SHP77 (cell line): ENCODE results near the gene GALNT17.

ENCODE experiments used
- DNase-seq, 2 experiments: peaks; one replicate each; lab custom pipeline; 2025; lab: John Stamatoyannopoulos, UW

GALNT17 gene

DNA sequence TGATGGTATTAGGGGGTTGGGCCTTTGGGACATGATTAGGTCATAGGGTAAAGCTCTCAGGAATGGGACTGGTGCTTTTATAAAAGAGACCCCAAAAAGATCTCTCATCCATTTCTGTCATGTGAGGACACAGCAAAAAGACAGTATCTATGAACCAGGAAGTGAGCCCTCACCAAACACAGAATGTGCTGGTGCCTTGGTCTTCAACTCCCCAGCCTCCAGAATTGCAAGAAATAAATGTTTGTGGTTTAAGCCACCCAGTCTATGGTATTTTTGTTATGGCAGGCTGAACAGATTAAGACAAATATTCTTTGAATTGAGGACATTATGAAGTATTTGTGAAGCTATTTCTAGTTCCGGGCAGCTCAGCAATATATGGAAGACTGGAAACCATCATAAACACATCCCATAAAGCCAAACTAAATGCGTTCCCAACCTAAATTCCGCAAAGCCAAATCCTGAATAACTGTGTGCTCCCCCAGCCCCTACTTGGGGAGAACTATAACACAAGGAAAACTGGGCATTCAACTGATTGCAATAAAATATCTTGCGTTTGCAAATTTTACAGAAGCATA is 153.7 kb downstream of the GALNT17 start:
- no peak for DNase-seq

DNA sequence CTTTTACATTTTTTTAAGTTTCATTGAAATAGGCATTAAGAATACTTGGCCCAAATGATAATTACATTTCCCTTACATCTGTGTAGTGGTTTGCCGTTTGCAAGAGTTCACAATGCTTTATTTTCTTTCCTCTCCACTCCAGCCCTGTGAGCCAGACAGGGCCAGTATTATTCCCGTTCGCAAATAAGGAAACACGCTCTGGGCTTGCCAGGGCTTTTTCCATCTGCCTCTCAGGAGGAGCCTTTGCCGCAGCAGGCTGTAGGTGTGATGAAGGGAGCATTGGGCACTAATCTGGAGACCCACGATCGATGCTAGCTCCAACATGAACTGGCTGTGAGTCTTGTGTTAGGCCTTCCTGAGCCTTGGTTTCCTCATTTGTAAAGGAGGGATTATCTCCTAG is 154.4 kb downstream of the GALNT17 start:
- no peak for DNase-seq

DNA sequence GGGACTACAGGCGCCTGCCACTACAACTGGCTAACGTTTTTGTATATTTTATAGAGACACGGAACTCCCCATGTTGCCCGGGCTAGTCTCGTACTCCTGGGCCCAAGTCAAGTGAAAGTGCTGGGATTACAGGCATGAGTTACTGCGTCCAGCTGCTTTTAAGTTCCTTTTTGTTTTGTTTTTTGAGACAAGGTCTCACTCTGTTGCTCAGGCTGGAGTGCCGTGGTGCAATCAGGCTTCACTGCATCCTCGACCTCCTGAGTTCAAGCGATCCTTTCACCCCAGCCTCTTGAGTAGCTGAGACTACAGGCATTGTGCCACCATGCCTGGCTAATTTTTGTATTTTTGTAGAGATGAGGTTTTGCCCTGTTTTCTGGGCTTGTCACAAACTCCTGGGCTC is 155.0 kb downstream of the GALNT17 start:
- no peak for DNase-seq

DNA sequence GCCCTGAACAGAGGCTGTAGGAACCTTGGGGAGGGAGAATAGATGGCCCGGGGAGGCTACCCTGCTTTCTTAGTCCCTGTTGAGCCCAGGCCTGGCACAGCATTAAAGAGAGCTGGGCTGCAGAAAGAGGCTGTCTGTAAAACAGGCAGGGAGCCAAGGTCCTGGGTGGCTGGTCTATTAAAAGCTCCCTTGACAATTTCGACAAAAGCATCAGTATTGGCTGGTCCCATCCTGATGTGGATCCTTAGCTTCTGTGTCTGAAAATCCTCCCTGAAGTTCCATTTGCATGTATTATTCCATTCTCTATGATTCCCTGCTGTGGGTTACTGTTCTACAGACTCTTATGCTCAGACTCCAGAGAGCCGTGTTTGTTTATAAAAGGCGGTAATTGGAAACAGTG is 158.5 kb downstream of the GALNT17 start:
- no peak for DNase-seq

DNA sequence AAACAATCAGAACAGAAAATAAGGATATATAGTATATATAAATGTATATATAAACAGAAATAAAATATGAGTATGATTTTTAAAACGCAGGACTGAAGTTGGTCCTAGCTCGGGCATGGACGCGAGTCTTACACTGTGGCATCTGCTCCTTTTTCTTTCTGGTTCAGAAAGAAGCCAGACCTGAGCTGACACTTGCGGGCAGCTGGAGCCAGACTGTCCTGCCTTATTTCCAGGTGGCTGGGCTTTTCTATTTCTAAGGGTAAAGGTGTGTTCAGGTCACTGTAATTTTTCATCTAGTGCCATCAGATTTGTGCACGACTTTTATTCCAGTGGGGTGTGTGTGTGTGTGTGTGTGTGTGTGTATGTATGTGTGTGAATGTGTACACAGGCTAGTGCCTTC is 166.4 kb downstream of the GALNT17 start:
- DNase-seq, result no peak

DNA sequence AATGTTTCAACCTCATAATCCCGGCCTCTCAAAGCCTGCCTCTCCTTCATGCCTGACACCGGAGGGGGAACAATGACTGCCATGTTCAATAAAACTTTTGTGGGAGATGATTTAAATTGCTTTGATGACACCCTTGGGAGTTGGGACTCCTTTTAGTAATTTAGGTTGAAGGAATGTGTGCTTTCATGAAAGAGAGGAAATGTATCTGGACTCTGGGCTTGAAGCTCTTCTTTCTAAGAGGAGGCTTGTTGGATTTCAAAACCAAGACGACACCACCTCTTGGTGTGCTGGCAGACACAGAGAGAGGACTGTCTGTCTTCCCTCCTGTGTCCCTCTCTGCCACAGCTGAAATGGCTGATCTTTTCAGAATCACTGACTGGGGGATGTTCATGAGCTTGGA is 168.1 kb downstream of the GALNT17 start:
- no peak for DNase-seq

DNA sequence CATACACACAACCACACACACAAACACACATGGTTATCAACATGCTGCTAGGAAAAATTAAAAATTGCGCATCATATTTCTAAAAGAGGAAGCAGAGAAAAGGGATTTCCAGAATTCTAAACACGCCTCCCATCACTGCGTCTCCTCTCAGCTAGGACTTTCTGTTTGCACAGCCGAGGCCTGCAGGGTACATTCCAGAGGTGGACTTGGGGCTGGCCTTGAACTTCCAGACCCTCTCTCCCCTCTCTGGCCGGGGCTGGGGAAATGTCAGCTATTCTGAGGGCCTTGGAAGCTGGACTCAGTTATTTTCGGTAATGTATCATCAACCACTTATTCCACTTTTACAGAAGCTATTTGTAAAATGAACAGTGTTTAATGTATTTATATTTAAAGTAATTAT is 168.7 kb downstream of the GALNT17 start:
- DNase-seq, result no peak

DNA sequence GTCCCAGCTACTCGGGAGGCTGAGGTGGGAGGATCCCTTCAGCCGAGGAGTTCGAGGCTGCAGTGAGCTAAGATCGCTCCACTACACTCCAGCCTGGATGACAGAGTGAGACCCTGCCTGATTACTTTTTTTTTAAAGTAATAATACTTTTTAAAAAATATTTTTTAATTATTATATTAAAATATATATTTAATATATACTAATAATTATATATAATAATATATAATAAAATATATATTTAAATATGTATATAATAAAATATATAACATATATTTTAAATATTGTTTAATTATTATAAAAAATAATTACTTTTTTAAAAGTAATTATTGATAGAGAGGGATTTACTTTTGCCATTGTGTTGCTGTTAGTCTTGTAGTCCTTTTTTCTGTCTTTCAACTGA is 169.2 kb downstream of the GALNT17 start:
- DNase-seq, result no peak

DNA sequence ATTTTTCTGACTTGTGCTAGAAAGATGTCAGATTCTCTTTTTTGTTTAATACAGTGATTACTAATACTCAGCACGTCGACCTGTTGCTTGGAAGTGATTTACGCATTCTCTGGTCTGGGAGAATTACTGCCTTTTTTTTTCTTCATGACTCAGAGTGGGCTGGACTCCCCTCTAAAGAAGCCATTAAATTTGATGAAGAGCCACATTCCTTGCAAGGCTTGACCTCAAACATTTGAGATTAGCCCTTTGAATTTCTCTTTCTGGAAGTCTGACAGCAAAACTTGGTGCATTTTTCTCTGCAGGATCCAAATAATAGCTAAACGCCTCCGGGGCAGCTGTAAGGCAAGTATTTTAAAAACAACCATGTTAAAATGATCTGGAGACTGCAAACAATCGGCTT is 171.6 kb downstream of the GALNT17 start:
- no peak for DNase-seq

DNA sequence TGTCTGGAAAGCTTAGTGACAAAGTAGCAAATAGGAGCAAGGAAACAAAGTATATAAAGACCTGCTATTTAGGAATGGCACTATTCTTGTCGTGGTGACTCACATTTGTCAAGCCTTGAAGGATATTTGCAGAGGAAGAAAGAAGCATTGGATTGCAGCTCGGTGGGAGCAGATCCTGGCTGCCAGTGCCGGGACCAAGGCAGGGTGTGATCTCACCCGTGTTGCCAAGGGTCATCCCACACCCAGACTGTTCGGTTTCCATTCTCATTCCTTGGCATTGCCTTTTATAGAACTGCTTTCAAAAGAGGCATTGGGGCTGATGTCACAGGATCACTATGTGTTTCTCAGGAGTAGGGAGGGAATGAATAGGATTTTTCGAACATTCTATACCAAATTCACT is 176.2 kb downstream of the GALNT17 start:
- no peak for DNase-seq

DNA sequence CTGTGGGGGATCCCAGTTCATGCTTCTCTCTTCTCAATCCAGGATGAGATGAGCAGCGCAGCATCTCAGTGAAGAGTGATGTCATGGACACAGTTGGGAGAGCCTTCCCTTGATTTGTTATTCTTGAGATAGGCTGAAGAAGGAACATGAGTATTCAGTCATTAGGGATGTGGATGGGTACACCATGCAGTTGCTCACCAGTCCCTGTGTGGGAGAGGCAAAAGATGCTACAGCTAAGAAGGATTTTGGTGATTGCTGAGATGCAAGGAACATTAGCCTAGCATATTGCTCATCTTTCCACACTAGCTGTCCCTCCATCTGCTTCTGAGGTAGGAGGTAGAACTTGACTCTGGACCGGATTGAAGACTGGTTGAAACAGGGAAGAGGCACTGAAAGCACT is 179.6 kb downstream of the GALNT17 start:
- no peak for DNase-seq

DNA sequence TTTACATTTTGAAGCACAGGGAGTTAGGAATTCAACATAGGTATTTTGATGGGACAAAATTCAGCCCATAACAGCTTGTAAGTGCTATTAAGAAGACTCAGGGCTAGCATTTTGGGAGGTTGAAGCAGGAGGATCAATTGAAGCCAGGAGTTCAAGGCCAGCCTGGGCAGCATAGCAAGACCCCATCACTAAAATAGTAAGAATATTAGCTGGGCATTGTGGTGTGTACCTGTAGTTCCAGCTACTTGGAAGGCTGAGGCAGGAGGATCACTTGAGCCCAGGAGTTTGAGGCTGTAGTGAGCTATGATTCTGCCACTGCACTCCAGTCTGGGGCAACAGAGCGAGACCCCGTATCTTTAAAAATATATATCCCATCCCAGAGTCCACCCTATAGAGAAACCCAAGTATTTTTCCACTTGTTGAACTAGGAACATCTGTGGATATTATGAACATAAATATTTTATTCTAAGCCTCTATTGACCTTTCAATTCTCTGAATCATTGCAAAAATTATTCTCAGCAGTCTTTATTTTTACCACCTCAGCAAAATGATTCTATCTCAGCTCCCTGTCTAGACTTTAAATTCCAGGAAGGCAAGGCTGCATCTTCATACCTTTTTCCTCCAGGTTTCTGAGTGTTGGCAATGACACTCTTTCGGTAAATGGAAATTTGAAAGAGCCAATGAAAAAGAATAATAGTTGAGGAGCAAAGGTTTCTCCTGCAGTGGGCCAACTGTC is 181.0 kb downstream of the GALNT17 start:
- DNase-seq, result no peak

DNA sequence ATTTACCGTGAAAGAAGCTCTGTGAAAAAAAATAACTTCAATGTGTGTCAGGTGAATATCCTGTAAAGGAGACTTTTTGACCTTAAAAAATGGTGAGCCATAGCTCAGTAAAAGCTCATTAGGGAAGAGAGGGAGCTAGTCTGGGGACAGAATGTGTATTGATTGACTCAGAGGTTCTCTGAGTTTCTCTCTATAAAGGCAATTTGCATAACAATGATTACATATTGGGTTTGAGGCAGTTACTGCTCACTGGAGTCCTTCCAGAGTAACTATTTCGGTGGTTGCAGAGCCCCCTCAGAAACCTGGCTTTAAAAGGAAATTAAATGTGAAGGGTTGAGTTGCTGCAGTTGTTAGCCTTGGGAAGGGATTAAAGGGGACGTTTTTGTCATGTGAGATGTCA is 181.6 kb downstream of the GALNT17 start:
- DNase-seq, result no peak

DNA sequence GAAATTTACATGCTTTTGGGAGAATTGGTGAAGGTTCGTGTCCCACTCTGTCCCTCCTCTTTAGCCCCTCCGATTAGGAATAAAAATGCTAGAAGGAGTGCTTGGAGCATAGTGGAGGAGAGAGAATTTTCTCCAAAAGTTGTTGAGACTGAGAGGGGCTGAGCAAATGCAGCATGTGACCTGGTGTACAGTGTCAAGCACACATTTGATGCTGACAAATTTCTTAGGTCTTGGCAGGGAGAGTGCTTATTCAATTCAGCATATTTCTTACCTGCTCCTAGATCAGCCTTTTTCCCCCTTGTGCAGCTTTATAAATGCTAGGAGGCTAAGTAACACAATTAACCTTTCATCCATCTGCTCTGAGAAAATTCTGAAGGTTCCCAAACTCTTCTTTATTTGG is 189.0 kb downstream of the GALNT17 start:
- no peak for DNase-seq

DNA sequence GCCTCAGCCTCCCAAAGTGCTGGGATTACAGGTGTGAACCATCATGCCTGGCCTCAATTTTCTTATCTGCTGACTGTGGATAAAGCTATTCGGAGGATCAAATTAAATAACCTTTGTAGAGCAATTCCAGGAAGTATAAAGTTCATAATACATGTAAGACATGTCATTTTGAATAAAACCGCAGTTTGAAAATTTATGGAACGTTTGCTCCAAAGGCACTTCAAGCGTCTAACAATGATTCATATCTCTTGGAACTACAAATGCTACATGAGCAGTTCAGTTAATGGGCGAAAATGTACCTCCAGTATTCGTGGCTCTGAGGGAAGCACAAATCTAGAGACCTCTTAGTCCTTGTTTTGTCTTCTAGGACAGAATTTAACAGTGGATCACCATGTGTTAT is 190.3 kb downstream of the GALNT17 start:
- DNase-seq, result no peak

DNA sequence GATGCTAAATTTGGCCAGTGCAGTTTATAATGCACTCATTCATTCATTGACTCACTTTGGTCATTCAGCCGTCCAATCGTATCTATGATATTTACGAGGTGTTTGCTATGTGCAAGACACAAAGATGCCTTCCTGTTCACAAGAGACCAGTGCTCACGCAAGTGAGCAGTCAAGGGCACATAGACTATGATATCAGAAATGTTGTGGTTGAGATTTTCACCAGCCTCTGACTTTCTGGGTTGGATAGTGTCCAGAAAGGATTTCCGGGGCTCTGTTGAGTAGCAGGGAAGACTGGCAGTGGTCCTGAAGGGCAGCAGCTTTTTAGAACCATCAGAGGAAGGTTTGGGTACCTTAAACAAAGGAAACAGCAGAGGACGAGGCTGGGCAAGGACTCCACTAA is 191.8 kb downstream of the GALNT17 start:
- no peak for DNase-seq

DNA sequence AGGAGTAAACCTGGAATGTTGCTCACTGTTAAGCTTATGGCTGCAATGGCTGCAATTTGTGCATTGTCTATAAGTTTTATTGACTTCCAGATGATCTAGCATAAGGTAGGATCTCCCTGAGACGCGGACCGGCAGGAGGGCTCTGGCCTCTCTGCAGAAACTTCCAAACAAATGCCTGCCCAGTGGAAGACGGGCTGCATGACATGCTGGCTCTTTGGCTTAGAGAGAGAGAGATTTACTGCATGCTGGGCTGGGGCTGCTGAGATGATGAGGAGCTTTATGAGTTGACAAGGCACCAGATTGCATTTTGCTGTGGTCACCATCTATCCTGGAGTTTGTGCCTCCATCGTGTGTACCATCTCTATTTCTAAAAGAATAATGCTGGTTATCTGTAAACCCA is 193.2 kb downstream of the GALNT17 start:
- no peak for DNase-seq

DNA sequence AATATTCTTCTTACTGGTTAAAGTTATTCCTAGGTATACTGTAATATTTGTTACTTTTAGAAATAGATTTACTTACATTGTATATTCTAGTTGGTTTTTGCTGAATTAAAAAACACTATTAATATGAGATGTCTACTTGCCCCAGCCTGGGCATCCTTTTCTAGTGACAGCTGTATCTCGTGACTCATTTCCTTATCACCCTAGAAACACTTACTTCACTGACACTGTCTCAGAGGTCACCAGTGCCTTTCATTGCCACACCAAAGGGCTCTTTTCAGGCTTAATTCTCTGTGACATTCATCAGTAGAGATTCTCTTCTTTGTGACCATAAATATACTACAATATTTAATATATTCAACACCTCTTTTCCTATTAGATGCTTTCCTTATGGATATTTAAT is 194.7 kb downstream of the GALNT17 start:
- no peak for DNase-seq

DNA sequence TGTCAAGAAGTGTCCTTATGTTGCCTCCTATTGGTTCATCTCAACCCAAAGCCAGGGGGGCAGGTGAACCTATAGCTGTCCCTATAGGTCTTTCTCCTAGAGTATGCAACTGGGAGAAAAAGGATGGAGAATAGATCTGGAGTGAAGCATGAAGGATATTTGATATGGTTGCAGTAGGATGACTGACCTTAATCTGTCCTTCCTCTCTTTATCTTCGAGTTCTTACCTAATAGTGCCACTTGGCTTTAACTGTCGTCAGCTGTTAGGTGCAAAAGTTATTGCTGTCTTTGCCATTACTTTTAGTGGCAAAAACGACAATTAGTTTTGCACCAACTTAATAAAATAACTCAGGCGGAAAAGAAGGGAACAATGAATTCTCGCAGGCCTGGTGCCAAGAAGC is 196.0 kb downstream of the GALNT17 start:
- DNase-seq, result no peak

DNA sequence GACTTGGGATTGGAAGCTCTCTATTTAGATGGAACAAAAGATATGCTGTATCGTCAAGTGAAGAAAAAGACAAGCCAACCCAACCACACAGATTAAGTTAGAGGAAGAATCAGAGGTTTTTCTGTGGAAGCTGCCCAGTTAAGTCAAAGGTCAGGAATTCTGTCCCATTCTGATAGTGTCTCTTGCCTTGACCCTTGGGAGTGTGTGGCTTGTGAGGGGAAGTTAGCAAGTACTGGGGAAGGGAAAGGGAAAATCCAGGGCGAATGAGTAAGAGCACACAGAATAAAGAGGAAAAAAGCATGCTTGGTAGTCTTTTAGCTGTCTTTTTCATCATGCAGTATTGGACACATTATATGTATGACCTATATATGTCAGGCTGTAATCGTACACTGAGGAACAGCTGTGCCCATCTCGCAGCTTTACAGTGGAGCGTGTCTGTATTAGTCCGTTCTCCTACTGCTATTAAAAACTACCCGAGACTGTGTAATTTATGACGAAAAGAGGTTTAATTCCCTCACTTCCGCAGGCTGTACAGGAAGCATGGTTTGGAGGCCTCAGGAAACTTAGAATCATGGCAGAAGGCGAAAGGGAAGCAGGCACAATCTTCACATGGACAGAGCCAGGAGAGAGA is 197.2 kb downstream of the GALNT17 start:
- no peak for DNase-seq

DNA sequence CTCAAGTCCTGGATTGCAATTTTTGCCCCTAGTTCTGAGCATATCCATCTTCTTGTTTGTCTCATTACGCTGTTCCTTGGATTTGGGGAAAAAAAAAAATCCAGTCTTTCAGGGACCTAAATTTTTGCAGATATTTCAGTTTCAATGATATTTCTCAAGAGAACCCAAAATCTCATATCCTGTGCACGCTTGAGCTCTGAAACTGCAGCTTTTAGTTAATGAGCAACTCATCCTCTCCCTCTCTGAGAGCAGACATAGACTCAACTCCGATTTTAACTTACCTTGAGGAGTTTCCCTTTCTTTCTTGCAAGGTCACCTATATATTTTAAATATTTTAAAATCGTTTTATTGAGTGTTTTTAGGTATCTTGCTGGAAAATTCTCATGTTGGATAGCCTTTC is 200.3 kb downstream of the GALNT17 start:
- DNase-seq, result no peak

DNA sequence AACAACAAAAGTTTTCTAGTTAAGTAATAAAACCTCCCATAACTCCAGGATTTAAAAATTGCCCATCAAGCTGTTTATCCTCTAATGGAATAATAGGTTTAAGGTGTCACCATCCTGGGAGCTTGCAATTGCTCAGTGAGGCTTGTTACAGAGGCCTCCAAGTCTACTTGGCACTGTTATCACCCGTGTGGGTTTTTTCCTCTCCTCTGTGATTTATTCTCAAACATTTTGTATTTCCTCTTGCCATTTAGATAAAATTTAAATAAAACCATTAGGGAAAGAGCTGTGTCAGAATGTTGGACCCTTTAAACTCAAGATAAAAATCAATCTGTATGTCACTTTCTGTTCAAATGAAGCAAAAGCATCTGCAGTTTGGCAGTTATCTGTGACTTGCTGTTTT is 202.6 kb downstream of the GALNT17 start:
- no peak for DNase-seq

DNA sequence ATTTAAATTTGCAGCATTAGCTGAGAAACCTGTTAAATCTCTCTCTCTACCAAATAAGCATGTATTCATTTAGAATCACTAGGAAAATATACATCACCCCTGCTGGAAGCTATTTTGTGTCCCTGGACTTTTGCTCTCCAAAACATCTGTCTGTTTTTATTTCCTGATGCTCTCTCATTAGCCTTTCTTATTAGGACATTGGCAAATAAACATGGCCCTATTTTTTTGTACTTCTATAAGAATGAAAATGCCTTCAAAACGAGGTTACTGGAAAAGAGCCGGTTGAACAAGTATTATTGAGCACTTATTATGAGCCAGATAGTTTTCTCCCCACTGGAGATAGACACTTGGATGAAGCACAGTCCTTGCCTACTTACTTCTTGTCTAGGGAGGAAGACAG is 206.9 kb downstream of the GALNT17 start:
- no peak for DNase-seq

DNA sequence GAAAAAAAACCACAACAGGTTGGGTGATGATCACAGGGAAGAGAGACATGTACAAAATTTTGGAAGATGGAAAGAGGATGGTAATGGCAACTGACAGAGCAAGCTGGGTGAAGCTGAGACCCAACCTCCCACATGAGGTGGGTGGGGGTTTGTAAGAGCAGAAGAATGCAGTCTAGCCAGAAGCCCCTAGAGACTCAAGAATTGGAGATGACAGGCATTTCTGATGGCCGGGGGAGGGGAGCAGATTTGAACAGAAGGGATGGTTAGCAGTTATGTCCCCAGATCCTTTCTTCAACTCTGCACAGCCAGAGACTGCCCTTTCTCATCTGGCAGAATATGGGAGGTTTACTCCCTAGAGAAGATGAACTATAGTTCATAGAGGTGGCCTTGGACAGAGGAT is 208.0 kb downstream of the GALNT17 start:
- DNase-seq, result no peak
